Kidney (tissue), 14 donors: ENCODE data around the gene ACTN4. TPM values are rescaled to one million over a fixed set of nuclear protein-coding genes. Genes with fewer than 3 reads are reported as not detected.
A peak's percentile ranks its signal among the peaks of the same experiment; 100 is the strongest.

ENCODE experiments used
- DNase-seq, 5 donors: peaks; one replicate each; pipeline ENCODE4 v3.0.0-alpha.2; 2013 to 2020
- FAIRE-seq: peaks from 2 replicates; lab custom pipeline; 2012; peaks lifted over from hg19 to GRCh38; lab: Jason Lieb, UNC
- H3K27ac ChIP-seq, 2 donors: one replicate each; pipeline ENCODE4 v1.7.0; 2013; ENCODE audit warnings: low read depth in 2 of 2, low read length in 2 of 2, inconsistent platforms in 1 of 2
- H3K27me3 ChIP-seq: one replicate; pipeline ENCODE4 v1.7.1; 2013; ENCODE audit warnings: low read length, inconsistent platforms; ENCODE audit not compliant: control insufficient read depth, insufficient read depth
- H3K36me3 ChIP-seq, 3 donors: one replicate each; pipeline versions ENCODE4 v1.7.0 to v1.7.1; 2013; ENCODE audit warnings: low read length in 3 of 3, control low read depth in 1 of 3, inconsistent platforms in 1 of 3; ENCODE audit not compliant: insufficient read depth in 3 of 3, control insufficient read depth in 2 of 3
- H3K4me1 ChIP-seq, 3 donors: one replicate each; pipeline versions ENCODE4 v1.7.0 to v1.7.1; 2013; ENCODE audit warnings: low read length in 3 of 3, inconsistent platforms in 1 of 3, low read depth in 1 of 3; ENCODE audit not compliant: control insufficient read depth in 2 of 3, insufficient read depth in 2 of 3
- H3K4me3 ChIP-seq, 3 donors: one replicate each; pipeline versions ENCODE4 v1.7.0 to v1.8.1; 2013; ENCODE audit warnings: low read length in 3 of 3, control low read depth in 1 of 3, inconsistent platforms in 1 of 3
- H3K9ac ChIP-seq, 3 donors: one replicate each; pipeline versions ENCODE4 v1.7.0 to v1.7.1; 2013; ENCODE audit warnings: low read length in 3 of 3, control low read depth in 1 of 3, inconsistent platforms in 1 of 3
- H3K9me3 ChIP-seq, 3 donors: one replicate each; pipeline versions ENCODE4 v1.7.0 to v1.7.1; 2013; ENCODE audit warnings: low read length in 3 of 3, control low read depth in 1 of 3, inconsistent platforms in 1 of 3; ENCODE audit not compliant: control insufficient read depth in 2 of 3, insufficient read depth in 1 of 3
- intact Hi-C: fragments of 100-400 bp; cut with DNase I; formaldehyde crosslinking; loops from one replicate; pipeline ENCODE4 v1.11.1; 2022
- polyA plus RNA-seq: library from polyadenylated mRNA; stranded (reverse); fragments of 350-450 nt; fragmentation: Illumina TruSeq; extraction: RNeasy Lipid Tissue Mini Kit (QIAGEN cat#74804); gene quantifications from one replicate; pipeline ENCODE4 v1.2.3, GENCODE V29; 2014; ENCODE audit warnings: low read depth, low replicate concordance; ENCODE audit not compliant: insufficient read depth
- total RNA-seq: library from RNA; stranded (reverse); fragmentation: NEBNext Ultra II Directional; extraction: Animal tissue kit (Norgen Biotek cat#: 25700); gene quantifications from one replicate; pipeline ENCODE4 v1.2.1, GENCODE V29; 2021
- TF ChIP-seq, protein P1 (sequence below): IDR thresholded peaks from 3 replicates; pipeline ENCODE4 v1.5.1; 2012; ENCODE audit warnings: mild to moderate bottlenecking, moderate library complexity, borderline replicate concordance; ENCODE audit not compliant: insufficient read depth; ENCODE audit errors: extremely low read depth
- donor health status: control.
- donor health status: control.
- donor health status: control.
- donor health status: control.
- donor health status: control.
- donor health status: DM: yes; HTN: yes; CAD: no.
- donor health status: Normal renal cell carcinoma (clear cell type).

Gene ACTN4
- total and polyA plus RNA-seq, 2 donors from 2014 or later, result 231 to 606 TPM

DNA sequence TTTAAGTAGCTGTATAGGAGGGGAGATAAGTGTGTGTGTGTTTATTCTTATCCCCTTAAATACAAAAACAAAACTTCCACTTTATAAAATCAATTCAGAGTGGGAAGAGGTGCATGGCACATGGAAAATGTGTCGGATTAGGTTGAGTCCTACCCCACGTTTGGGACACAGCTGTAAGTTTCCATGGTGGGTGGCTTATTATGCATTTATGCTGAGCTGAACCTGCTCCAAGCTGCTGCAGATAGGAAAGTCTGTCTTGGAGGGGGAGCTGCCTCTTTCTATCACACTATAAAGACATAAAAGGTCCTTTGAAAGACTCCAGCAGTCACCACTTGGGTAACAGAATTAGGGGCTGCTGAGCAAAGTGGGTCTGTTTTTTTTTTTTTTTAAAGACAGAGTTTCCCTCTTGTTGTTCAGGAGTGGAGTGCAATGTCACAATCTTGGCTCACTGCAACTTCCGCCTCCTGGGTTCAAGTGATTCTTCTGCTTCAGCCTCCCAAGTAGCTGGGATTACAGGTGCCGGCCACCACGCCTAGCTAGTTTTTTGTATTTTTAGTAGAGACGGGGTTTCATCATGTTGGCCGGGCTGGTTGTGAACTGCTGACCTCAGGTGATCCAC, 15.2 kb downstream of the ACTN4 start:
- TF ChIP-seq, protein P1, sequence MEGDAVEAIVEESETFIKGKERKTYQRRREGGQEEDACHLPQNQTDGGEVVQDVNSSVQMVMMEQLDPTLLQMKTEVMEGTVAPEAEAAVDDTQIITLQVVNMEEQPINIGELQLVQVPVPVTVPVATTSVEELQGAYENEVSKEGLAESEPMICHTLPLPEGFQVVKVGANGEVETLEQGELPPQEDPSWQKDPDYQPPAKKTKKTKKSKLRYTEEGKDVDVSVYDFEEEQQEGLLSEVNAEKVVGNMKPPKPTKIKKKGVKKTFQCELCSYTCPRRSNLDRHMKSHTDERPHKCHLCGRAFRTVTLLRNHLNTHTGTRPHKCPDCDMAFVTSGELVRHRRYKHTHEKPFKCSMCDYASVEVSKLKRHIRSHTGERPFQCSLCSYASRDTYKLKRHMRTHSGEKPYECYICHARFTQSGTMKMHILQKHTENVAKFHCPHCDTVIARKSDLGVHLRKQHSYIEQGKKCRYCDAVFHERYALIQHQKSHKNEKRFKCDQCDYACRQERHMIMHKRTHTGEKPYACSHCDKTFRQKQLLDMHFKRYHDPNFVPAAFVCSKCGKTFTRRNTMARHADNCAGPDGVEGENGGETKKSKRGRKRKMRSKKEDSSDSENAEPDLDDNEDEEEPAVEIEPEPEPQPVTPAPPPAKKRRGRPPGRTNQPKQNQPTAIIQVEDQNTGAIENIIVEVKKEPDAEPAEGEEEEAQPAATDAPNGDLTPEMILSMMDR, result no peak
- peaks cover 40 to 92% (median 81%) of the 10 kb centered on the region in 3 donors for H3K4me1 ChIP-seq
- peaks cover 0 to 8% (median 2%) of the 10 kb centered on the region in 3 donors for H3K36me3 ChIP-seq
- H3K9ac ChIP-seq, result peak overlapping the region in 2 of 3 donors; percentile 31 to 87
- H3K27ac ChIP-seq, result peak overlapping the region; percentile 94 to 96
- no peaks in the 10 kb centered on the region for H3K27me3 ChIP-seq
- DNase-seq, result peak in 1 of 5 donors; percentile 58
- no peak for FAIRE-seq
- H3K9me3 ChIP-seq, result no peaks in the 10 kb centered on the region
- intact Hi-C loops, result no loop called here
- H3K4me3 ChIP-seq, result peak overlapping the region in 1 of 3 donors; percentile 5

GRCh38 chr19:38663156-38663651, 15.8 kb downstream of the ACTN4 start:
- H3K27me3 ChIP-seq, result no peaks in the 10 kb centered on the region
- peaks cover 38 to 92% (median 81%) of the 10 kb centered on the region in 3 donors for H3K4me1 ChIP-seq
- TF ChIP-seq, protein P1, result no peak
- H3K27ac ChIP-seq, result peak overlapping the region; percentile 94 to 96
- peak; percentile 68 to 87 (median 83) for DNase-seq
- no peaks in the 10 kb centered on the region for H3K9me3 ChIP-seq
- H3K36me3 ChIP-seq, result peaks cover 0 to 8% (median 2%) of the 10 kb centered on the region in 3 donors
- H3K9ac ChIP-seq, result peak overlapping the region in 2 of 3 donors; percentile 4 to 87
- intact Hi-C loops, result no loop called here
- H3K4me3 ChIP-seq, result peak overlapping the region in 1 of 3 donors; percentile 22
- no peak for FAIRE-seq

- peak overlapping the region in 2 of 3 donors; percentile 53 to 87 for H3K9ac ChIP-seq
- H3K27me3 ChIP-seq, result no peaks in the 10 kb centered on the region
- no peaks in the 10 kb centered on the region for H3K9me3 ChIP-seq
- peak in 2 of 5 donors; percentile 40 to 86 for DNase-seq
- intact Hi-C loops, result no loop called here
- H3K4me1 ChIP-seq, result peaks cover 38 to 86% (median 83%) of the 10 kb centered on the region in 3 donors
- peak overlapping the region; percentile 94 to 96 for H3K27ac ChIP-seq
- H3K4me3 ChIP-seq, result peak overlapping the region in 1 of 3 donors; percentile 22
- TF ChIP-seq, protein P1, result no peak
- H3K36me3 ChIP-seq, result peaks cover 0 to 8% (median 2%) of the 10 kb centered on the region in 3 donors
- FAIRE-seq, result no peak
Measured at GRCh38 chr19:38663957-38664502, 16.6 kb downstream of the ACTN4 start.
